Measurements from ENCODE around the gene TOB1. TPM values are rescaled to one million over a fixed set of nuclear protein-coding genes. Genes with fewer than 3 reads are reported as not detected.

TOB1 gene
- total RNA-seq, 2 experiments from 2014 or later: 15.2 to 26.4 TPM

- Histone ChIP-seq H3K36me3 (ENCODE audit: insufficient read depth, low read length) (no peaks in the 10 kb centered on the region), H3K4me1 (ENCODE audit: insufficient read depth, low read length, poor library complexity, severe bottlenecking) (no peaks in the 10 kb centered on the region), H3K4me2 (ENCODE audit: low read length) (no peak overlapping the region), H4K20me1 (ENCODE audit: insufficient read depth, low read length) (no peaks in the 10 kb centered on the region), H3K9me3 (ENCODE audit: low read length) (no peaks in the 10 kb centered on the region), H3K9me2 (ENCODE audit: insufficient read depth, low read length) (no peaks in the 10 kb centered on the region), H3K27ac (ENCODE audit: low read depth, low read length, poor library complexity, severe bottlenecking) (no peak overlapping the region), H2AFZ (ENCODE audit: low read length) (no peak overlapping the region), H3K79me2 (ENCODE audit: insufficient read depth, low read depth, low read length) (no peaks in the 10 kb centered on the region), H3K4me3 (ENCODE audit: low read depth, low read length, poor library complexity, severe bottlenecking) (no peak overlapping the region)
- ChIA-PET CTCF (ENCODE audit: unreplicated experiment) (no interaction called here), POLR2A (no interaction called here)
- intact Hi-C loops (cut with micrococcal nuclease; ENCODE audit: unreplicated experiment): no loop called here
- no TSS peak for BruUV-seq (replicated peaks)
- no peak for DNase-seq (ENCODE audit: low spot score)
- TF ChIP-seq EZH2phosphoT487 (IDR thresholded peaks at IDR 0.05; ENCODE audit: borderline replicate concordance, low read depth, low read length): no peak
- TF ChIP-seq CTCF (conservative IDR thresholded peaks at IDR 0.05; ENCODE audit: low read length): no peak
These were observed 52.6 kb downstream of the TOB1 start for GRCh38 chr17:50813583-50813982.

Other genes starting within 250 kb of the TOB1 start
- not detected in 2 replicates for gene ABCC3, start 231.5 kb downstream of the TOB1 start, total RNA-seq (2014; rRNA removed; shearing (Covaris generic))
- gene ABCC3, start 231.5 kb downstream of the TOB1 start, total RNA-seq (2022): not detected in 2 replicates
- 25.7 and 27.7 TPM in 2 replicates for gene ANKRD40, start 158.4 kb downstream of the TOB1 start, total RNA-seq (2014; rRNA removed; shearing (Covaris generic))
- gene ANKRD40, start 158.4 kb downstream of the TOB1 start, total RNA-seq (2022): 47.9 and 50.4 TPM in 2 replicates
- gene LUC7L3, start 146.8 kb downstream of the TOB1 start, total RNA-seq (2014; rRNA removed; shearing (Covaris generic)): 109 and 190 TPM in 2 replicates
- gene LUC7L3, start 146.8 kb downstream of the TOB1 start, total RNA-seq (2022): 190 and 206 TPM in 2 replicates
- 0.18 TPM in 1 of 2 replicates, not detected in the other for gene ANKRD40CL, start 98.8 kb downstream of the TOB1 start, total RNA-seq (2014; rRNA removed; shearing (Covaris generic))
- not detected in 2 replicates for gene ANKRD40CL, start 98.8 kb downstream of the TOB1 start, total RNA-seq (2022)
- not detected in 2 replicates for gene WFIKKN2, start 30.8 kb downstream of the TOB1 start, total RNA-seq (2014; rRNA removed; shearing (Covaris generic))
- not detected in 2 replicates for gene WFIKKN2, start 30.8 kb downstream of the TOB1 start, total RNA-seq (2022)